Measurements from ENCODE around the gene APBA1.
"Not testable (repeated sequence)": the region's sequence is repeated elsewhere in the genome, so short reads cannot be mapped to it uniquely, and the experiment has no call there.

Gene APBA1

DNA sequence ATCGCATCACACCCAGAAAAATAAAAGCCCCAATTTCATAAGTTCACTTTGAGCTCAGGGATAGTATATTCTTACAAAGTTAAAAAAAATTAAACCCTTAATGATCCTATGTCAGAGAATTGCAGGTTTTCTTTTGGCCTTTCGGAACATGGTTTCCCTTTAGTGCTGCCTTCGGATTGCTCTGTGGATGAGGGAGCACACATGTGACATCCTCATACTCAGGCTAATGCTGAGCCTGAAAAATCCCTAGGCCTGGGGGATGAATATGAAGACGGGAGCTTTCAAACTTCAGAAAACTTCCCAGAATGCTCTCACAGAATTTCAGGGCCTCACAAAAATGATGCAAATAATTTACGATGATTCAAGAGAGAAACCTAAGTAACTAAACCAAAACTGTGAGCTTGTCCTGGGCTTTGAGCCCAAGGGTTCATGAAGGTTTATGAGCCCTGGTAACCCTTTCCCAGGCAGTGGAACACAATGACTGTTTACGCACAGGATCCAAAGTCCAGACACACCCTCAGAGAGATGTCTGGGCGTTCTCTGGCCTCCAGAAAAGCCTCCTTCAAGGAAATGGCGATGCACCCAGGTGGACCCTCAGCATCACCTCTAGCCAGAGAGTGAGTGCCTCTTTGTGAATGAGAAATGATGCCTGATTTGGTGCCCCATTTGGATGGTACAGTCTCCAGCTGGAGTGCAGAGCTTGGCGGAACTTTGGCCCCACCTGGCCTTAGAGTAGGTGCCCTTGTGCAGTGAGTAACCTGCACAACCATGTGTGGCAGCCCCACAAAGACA lies 201.8 kb downstream of the APBA1 start:
- DNase-seq: no peak

DNA sequence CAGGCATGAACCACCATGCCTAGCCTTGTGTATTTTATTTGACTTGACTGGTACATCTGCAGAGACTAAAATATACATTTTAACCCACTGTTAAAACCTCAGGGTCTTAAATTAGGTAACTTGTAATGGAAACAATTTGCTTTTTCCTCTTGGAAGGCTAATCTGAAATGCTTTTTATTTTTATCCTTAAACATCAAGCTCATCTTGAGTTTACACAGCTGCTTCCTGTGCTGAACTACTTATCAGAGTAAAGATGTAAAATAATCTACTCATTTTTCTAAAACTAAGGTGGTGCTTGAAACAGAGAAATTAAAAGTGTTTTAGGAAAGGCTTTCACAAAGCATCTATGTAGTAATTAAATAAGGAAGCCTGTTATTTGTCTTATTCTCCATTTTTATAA lies 203.0 kb downstream of the APBA1 start:
- no peak for DNase-seq

DNA sequence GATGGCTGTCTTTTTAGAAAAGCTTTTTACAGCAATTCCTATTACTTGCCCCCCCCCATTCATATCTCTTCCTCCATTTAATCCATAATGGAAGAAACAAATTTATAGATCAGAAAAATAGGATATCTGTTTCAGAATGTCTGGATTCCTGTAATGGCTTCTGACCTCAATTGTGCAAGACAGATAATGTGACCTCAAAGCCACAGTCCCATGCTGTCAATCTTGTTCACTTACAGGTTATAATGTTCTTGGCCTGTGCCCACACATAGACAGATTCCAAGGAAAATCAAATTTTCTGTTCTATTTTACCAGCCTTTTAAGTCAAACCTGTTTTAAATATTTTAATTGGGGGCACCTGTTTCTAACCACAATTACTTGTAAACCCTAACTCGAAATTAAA lies 203.8 kb downstream of the APBA1 start:
- no peak for DNase-seq

DNA sequence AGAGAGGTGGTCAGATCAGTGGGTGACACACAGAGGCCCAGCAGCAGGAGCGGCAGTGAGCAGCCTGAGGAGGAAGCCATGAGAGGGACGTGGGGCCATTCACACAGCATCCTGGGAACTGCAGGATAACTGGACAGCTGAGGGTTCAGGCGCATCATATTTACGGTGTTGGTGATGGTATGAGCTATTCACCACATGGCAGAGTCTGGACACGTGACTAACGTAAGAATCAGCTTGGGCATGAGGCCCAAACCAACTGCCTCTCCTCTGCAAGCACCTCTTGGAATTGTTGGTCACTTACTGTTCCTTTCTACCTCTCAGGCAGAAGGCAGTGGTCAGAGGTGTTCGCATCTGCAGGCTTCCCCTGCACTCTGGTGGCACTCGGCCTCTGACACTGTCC lies 206.0 kb downstream of the APBA1 start:
- DNase-seq: no peak

DNA sequence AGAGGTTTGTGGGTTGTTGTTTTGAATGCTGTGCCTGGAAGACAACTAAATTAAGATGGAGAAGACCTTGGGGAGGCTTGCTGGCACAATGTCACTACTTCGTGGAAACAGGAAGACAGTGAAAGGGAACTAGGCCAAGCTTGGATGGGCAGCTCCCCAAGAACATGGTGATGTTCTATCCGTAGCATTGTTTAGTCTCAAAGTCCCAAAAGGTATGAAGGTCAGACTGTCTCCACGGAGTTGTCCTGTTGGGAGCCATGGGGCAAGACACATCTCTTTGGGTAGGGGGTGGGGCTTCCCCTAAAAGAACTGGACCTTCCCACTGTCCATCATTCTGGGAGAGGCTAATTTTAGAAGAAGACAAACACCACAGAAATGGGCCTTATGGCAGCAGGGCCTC lies 206.7 kb downstream of the APBA1 start:
- DNase-seq: no peak

DNA sequence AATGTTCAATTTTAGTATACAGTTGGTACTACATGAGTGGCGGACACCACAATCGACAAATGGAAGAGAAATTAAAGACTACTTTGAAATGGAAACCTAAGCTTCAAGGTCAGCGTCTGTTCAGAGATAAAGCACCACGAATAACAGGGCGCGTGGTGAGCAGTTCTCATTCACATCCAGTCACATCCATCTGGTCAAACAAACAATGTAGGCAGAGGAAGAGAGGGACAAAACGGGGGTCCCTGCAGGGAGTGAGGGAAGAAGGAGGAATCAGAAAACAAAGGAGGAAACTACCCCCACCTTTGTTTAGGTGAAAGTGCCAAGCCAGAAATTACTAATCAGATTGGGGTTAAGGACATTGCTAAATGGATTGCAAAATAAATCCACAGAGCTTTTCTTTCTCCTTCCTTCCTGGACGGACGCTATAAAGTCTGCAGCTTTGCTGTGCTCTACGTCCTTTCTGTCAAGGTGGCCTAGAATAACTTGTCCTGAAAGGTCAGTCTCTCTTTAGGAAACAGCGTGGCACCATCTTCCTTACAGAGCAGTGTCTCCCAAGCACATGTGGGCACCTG lies 208.6 kb downstream of the APBA1 start:
- peak; percentile 21 for DNase-seq

DNA sequence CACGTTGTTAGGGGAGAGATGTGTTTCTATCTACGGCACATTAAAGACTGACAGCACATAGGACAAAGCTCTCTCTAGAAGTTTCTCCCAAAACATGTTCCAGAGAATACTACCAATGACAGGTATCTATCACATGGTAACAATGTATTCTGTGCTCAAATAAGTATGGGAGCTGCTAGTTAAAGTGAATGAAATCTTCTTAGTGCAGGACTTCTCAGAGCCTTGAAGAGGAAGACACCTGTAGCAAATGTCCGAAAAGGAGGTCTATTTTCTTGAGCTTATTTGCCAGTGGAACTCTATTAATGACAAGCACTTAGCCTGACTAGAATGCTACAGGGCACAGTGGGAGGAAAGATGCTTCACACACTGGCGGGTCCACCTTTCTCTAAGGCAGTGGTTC lies 209.8 kb downstream of the APBA1 start:
- no peak for DNase-seq

DNA sequence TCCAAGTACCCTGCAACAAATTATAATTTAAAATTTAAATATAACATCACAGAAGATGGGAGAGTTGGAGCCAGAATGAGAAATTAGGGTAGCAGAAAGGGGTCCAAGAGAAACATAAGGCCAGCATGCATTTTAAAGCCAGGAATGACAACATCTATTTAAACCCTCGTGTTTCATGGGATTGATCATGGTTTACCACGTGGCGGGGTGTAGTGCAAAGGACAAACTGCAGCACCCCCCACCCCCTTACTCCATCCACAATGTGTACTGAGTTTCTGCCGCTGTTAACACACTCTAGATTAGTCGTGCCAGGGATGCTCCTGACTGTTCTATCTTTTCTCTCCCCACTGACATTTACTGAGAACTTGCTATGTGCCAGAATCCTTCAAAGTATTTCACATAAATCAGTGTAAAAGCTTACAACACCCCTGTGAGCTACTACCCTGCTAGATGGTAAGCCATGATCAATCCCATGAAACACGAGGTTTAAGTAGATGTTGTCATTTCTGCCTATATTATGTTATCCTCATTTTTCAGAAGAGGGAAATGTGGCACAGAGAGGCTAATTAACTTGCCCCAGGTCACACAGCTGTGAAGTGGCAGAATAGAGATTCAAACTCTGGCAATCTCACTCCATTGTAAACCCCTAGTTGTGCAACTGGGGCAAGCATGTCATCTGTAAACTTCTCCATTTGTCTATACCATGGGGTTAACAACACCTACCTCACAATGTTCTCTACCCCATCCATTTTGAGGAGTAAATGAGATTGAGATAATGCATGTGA lies 210.9 kb downstream of the APBA1 start:
- DNase-seq: no peak

DNA sequence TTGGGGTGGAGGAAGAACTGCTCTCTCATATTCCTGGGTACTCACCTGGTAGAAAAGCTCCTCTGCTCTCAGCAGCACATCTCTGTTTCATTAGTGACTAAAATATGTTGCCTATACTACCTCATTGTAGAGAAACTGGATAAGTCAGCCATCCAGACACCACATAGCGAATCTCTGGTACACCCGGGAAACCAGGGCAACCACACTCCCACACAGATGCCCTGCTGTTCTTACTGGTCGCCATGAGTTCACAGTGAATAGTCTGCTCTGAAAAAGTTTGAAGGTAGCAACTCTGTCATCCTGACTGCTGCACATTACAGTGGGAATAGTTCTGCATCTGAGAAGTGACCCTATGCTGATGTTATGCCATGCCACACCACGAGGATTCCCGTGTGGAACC lies 212.2 kb downstream of the APBA1 start:
- DNase-seq: no peak

DNA sequence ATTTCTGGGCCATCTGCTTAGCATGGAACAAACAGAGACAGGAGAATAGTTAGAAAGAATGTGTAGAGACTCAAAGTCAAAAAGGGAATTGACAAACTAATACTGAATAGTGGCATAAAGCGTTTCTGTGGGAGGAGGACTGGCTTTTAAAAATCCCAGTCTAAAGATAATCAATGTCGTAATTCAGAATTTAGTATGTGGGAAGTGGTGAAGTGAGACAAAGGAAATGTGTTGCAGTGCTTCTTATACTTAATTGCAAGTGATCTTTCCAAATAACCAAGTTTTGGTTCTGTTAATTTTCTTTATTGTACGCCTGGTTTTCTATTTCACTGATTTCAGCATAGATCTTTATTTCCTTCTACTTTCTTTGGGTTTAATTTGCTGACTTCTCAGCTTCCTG lies 214.0 kb downstream of the APBA1 start:
- DNase-seq: no peak

DNA sequence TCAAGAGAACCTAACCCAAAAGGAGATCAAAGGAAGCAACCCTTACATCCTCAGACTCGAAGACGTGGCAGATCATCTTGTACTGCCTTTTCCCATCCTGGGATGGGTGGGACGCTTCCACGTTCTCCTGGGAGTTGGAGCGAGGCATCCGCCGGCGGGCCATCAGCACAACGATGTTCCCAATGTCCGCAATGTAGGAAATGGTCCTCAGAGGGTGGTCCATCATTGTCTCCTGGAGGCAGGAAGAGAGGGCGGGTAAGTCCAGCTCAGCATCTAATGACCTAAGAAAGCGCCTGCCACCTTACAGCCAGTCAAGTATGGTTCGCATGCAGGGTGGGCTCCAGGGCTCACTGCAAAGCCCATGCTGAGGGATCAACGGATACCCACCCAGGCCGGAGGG lies 216.0 kb downstream of the APBA1 start:
- no peak for DNase-seq

DNA sequence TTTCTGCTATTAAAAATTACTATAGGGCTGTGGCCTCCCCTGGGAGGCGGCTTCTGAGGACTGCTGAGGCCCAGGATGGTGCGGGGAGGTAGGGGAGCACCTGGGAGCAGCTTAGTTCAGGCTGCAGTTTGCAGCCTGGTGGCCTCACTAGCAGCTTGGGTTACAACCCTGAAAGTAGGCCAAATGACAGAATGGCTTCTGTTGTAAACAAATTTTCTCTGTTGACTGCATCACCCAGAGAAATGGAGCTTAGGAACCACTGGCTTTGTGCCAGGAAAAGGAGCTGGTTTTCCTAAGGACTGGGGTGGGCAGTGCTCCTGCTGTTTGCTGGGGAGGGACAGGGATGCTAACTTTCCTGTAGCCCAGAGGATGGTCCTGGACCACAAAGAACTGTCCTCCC lies 216.9 kb downstream of the APBA1 start:
- peak; percentile 56 for DNase-seq

DNA sequence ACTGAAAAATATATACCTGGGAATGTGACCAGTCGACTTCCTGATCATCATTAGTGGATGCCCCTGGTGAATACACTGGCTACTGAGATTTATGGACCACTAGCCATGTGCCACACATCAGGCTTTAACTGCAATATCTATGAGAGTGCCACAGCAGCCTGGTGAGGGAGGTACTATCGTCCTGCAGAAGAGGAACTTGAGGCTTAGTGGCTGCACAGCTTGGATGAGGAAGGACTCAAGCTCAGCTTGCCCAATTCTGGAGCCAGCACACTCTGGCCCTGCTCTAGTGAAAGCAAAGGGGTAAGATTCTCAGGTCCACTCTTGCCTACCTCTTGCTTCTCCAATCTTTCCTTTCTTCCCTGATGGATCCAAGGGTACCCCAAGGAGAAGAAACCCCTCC lies 217.8 kb downstream of the APBA1 start:
- DNase-seq: no peak

DNA sequence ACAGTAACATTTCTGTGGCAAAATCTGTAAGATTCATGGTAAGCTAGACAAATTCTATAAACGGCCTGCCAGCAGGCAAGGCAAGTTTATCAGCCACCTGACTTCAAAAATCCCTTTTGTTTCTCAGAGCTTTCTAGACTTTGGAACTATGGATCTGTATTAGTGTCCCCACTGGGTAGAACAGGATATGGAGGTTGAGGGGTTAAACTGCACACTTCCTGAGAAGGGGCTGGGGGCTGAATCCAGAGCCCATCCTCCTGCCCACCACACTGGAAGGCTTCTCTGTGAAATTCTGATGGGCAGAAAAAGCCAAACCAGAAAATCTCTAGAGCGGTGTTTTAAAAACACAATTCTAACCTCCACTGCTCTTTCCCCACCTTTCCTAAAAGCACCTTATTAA lies 218.4 kb downstream of the APBA1 start:
- DNase-seq: no peak

DNA sequence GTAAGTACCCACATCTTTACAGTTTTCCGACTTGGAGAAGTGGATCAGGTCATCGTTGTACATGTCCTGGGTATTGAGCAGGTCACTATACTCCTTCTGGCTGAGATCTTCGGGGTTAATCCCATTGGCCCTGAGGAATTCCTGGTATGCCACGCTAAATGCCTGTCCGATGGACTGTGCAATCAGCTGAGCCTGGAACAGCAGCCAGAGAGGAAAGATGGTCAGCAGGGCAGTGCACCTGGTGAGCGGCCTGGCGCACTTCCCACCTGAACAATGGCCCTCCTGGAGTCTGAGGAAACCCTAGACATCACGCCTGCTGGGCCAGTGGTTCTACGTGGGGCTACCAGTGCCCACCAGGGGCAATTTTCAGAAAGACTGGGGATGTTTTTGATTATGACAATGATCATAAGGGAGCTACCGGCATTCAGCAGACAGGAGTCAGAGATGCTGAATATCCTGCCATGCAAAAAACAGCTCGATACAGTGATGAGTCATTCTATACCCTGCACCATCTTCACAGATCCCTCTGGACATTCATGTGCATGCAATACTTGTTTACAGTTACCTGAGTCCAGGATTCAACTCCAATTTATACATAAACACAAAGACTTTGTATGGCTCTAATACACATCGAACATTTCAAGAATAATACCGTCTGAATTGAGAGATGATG lies 219.9 kb downstream of the APBA1 start:
- DNase-seq: peak; percentile 10

DNA sequence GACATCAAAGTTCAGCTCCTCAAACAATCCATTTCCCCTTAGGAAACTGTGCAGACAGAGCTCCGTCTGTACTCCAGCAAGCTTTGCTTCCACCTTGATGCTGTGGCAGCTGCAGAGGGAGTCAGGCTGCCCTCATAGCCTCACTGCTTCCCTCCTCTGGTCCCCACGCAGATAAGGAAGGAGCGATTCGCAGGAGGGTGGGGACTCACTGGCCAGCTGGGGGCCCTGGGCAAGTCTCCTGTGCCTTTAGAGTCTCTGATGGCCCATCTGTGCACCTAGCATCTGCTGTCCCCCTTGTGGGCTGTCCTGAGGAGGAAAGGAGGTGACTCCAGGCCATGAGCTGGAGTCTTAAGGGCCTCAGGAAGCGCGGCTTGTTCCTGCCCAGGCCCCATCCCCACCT lies 225.7 kb downstream of the APBA1 start:
- no peak for DNase-seq

DNA sequence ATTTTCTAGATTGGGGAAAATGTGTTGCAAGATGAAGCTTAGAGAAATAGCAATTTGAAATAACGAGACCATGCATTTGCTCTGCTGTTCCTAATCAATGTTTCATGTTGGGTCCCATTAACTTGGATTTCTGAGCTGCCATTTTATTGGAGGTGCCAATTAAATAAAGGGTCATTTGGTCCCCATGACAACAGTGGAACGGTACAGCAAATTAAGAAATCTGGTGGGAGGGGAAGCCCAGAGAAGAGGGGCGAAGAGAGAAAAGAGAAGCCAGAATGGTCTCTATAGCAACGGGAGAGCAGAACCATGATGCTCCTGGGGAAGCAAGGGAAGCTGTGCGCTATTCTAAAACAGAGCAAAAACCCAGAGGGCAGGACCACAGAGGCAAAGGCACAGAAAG lies 226.9 kb downstream of the APBA1 start:
- no peak for DNase-seq

DNA sequence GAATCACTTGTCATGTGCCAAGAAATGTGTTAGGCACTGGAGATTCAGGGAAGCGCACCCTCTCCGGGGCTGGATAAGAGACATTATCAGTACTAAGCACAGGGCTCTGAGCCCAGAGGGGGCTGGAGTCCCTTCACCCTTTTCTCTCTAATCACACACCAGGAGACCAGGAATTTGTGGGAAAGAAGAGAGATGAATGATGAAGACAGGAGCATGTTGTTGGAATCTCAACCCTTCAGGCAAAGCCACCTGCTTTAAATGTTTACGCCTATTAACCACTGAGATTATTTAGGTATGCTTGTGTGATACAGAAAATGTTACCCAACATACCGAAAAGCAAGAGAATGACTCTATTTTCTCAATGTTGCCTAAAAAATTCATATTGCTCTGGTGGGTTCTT lies 227.4 kb downstream of the APBA1 start:
- no peak for DNase-seq

DNA sequence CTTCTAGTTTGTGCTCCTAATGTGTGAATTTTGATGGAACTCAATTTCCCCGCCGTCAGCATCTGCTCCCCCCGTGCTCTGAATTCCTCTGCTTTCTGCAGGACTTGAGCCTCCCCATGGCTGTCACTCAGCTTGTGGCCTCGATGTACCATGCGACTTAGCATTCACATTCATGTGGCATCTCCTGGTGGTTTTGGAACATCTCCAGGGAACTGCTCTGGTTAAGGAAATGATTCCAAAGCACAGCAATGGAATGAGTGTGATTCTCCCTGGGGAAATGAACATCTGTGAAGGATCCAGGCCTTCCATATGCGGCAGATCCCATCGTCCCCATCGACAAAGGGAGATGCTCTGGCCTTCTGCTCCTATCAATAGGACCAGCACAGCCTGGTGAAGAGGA lies 228.2 kb downstream of the APBA1 start:
- DNase-seq: no peak

DNA sequence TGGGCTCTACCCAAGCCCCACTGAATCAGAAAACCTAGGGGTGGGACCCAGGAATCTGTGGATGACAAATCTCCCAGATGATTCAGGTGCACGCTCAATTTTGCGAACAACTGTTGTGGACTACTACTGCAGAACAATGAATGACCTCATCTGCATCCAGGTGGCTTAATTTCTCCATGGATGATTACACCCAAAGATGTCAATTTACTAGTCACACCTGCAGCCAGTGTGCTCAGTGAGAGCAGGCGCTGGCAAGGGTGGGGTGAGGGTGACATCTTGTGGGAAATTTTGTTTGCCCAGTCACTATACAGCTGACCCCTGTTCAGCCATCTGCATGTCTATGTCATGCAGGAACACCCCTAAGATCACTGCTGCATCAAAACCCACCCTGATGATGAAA lies 229.0 kb downstream of the APBA1 start:
- DNase-seq: peak; percentile 32

DNA sequence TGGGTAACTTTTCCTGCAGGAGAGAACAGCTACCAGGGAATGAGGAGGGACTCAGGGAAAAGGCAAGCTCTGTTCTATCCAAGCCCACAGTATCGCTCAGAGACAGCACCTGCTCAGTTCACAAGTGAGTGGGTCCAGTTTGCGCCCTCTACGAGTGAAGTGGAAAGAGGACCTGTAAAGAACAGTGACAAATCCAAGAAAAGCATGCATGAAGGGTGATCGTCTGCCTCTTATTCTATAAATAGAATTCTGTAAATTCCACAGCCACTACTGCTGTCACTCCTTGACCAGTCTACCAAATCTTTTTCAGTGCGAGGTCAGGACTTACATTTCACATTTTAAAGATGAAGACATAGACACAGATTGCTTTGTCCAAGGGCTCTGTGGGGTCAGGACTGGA lies 229.7 kb downstream of the APBA1 start:
- no peak for DNase-seq

DNA sequence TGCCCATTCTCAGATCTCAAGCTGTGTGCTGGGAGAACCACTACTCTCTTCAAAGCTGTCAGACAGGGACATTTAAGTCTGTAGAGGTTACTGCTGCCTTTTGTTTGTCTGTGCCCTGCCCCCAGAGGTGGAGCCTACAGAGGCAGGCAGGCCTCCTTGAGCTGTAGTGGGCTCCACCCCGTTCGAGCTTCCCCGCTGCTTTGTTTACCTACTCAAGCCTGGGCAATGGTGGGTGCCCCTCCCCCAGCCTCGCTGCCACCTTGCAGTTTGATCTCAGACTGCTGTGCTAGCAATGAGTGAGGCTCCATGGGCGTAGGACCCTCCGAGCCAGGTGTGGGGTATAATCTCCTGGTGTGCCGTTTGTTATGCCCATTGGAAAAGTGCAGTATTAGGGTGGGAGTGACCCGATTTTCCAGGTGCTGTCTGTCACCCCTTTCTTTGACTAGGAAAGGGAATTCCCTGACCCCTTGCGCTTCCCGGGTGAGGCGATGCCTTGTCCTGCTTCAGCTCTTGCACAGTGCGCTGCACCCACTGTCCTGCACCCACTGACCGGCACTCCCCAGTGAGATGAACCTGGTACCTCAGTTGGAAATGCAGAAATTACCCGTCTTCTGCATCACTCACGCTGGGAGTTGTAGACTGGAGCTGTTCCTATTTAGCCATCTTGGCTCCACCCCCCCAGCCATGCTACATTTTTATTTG lies 231.8 kb downstream of the APBA1 start:
- DNase-seq: not testable (repeated sequence)

DNA sequence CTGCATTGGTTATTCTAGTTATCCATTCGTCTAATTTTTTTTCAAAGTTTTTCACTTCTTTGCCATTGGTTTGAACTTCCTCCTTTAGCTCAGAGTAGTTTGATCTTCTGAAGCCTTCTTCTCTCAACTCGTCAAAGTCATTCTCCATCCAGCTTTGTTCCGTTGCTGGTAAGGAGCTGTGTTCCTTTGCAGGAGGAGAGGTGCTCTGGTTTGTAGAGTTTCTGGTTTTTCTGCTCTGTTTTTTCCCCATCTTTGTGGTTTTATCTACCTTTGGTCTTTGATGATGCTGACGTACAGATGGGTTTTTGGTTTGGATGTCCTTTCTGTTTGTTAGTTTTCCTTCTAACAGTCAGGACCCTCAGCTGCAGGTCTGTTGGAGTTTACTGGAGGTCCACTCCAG lies 232.5 kb downstream of the APBA1 start:
- DNase-seq: not testable (repeated sequence)

All from NCI-H1092 treated with DMSO at 0.1 percent for 48 hours (cell line).